Muscle of arm (tissue), 14 donors: ENCODE data around the gene HDGFL1. TPM values are rescaled to one million over a fixed set of nuclear protein-coding genes. Genes with fewer than 3 reads are reported as not detected.

Experiments used
- DNase-seq: peaks from one replicate; pipeline ENCODE4 v3.0.0-alpha.2; 2013
- long read RNA-seq, 11 donors: transcript quantifications; one replicate each; lab custom pipeline, GENCODE V29; 2026
- polyA plus RNA-seq, 12 donors: library from polyadenylated mRNA; unstranded; fragments of 120-200 nt; gene quantifications; one replicate each; pipeline ENCODE4 v1.2.1, GENCODE V29; 2013; ENCODE audit not compliant: insufficient read length in 12 of 12

Gene HDGFL1
- polyA plus RNA-seq, result not detected
- long read RNA-seq, donor 1, result 0 reads
- long read RNA-seq, donor 2, result 0 reads
- long read RNA-seq, donor 3, result 0 reads
- long read RNA-seq, donor 4, result 0 reads
- long read RNA-seq, donor 5, result 0 reads
- long read RNA-seq, donor 6, result 0 reads
- long read RNA-seq, donor 7, result 0 reads
- long read RNA-seq, donor 8, result 0 reads
- long read RNA-seq, donor 9, result 0 reads
- long read RNA-seq, donor 10, result 0 reads
- long read RNA-seq, donor 11, result 0 reads

- DNase-seq, result no peak
Measured at GRCh38 chr6:22569281-22570184, at the start of gene HDGFL1. Gene HDGFL1 (plus strand): TSS chr6:22569566. CDS start chr6:22569576, 10 bp downstream.

- no peak for DNase-seq
Measured at GRCh38 chr6:22521035-22521434, 48.3 kb upstream of the HDGFL1 start.

GRCh38 chr6:22526736-22527135, 42.6 kb upstream of the HDGFL1 start:
- no peak for DNase-seq

- no peak for DNase-seq
Measured at GRCh38 chr6:22529866-22530265, 39.5 kb upstream of the HDGFL1 start.

- no peak for DNase-seq
Measured at GRCh38 chr6:22530506-22530905, 38.9 kb upstream of the HDGFL1 start.

GRCh38 chr6:22536122-22536521, 33.2 kb upstream of the HDGFL1 start:
- no peak for DNase-seq

- no peak for DNase-seq
Measured at GRCh38 chr6:22544476-22544875, 24.9 kb upstream of the HDGFL1 start.

- DNase-seq, result no peak
Measured at GRCh38 chr6:22545051-22545450, 24.3 kb upstream of the HDGFL1 start.

GRCh38 chr6:22546236-22546635, 23.1 kb upstream of the HDGFL1 start:
- no peak for DNase-seq

- DNase-seq, result no peak
Measured at GRCh38 chr6:22550971-22551670, 18.2 kb upstream of the HDGFL1 start.

- no peak for DNase-seq
Measured at GRCh38 chr6:22556266-22556665, 13.1 kb upstream of the HDGFL1 start.

GRCh38 chr6:22557007-22557406, 12.4 kb upstream of the HDGFL1 start:
- no peak for DNase-seq

- DNase-seq, result no peak
Measured at GRCh38 chr6:22558288-22558882, 11.0 kb upstream of the HDGFL1 start.

GRCh38 chr6:22568854-22569253, 512 bp upstream of the HDGFL1 start:
- no peak for DNase-seq

GRCh38 chr6:22570185-22570551, 802 bp downstream of the HDGFL1 start:
- no peak for DNase-seq

GRCh38 chr6:22575190-22575589, 5.8 kb downstream of the HDGFL1 start:
- no peak for DNase-seq

- DNase-seq, result no peak
Measured at GRCh38 chr6:22579439-22579838, 10.1 kb downstream of the HDGFL1 start.

- no peak for DNase-seq
Measured at GRCh38 chr6:22580337-22580736, 11.0 kb downstream of the HDGFL1 start.

GRCh38 chr6:22582417-22583205, 13.2 kb downstream of the HDGFL1 start:
- DNase-seq, result no peak

- no peak for DNase-seq
Measured at GRCh38 chr6:22583230-22583629, 13.9 kb downstream of the HDGFL1 start.

GRCh38 chr6:22583927-22584326, 14.6 kb downstream of the HDGFL1 start:
- no peak for DNase-seq
